ENCODE results near the gene ARF6.
A peak's percentile ranks its signal among the peaks of the same experiment; 100 is the strongest.
"Not testable (repeated sequence)": the region's sequence is repeated elsewhere in the genome, so short reads cannot be mapped to it uniquely, and the experiment has no call there.

The ARF6 gene

DNA sequence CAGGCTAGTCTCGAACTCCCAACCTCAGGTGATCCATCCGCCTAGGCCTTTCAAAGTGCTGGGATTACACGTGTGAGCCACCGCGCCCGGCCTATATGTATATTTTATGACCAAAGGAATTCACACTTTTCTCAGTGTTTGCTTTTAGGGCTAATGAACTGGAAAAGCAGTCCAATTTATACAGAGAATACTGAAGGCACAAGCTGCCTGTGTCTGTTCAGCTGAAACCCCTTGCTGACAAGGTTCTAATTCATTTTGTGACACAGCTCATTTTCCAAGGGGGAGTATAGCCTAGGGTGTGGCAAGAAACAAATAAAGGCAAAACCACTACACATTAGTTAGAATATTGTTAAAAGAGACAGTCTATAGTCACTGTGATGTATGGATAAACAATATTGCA, 22.0 kb upstream of the ARF6 start:
- Mint-ChIP-seq H3K4me3 (no peak overlapping the region), H3K4me1 (peaks cover 6% of the 10 kb centered on the region), H3K27me3 (ENCODE audit: low read depth) (peaks cover 7% of the 10 kb centered on the region), H3K9me3 (no peaks in the 10 kb centered on the region), H3K36me3 (ENCODE audit: low read depth) (no peaks in the 10 kb centered on the region), H3K27ac (peak overlapping the region in 1 of 3 experiments; percentile 48)
- TF ChIP-seq, protein P1, sequence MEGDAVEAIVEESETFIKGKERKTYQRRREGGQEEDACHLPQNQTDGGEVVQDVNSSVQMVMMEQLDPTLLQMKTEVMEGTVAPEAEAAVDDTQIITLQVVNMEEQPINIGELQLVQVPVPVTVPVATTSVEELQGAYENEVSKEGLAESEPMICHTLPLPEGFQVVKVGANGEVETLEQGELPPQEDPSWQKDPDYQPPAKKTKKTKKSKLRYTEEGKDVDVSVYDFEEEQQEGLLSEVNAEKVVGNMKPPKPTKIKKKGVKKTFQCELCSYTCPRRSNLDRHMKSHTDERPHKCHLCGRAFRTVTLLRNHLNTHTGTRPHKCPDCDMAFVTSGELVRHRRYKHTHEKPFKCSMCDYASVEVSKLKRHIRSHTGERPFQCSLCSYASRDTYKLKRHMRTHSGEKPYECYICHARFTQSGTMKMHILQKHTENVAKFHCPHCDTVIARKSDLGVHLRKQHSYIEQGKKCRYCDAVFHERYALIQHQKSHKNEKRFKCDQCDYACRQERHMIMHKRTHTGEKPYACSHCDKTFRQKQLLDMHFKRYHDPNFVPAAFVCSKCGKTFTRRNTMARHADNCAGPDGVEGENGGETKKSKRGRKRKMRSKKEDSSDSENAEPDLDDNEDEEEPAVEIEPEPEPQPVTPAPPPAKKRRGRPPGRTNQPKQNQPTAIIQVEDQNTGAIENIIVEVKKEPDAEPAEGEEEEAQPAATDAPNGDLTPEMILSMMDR (IDR thresholded peaks at IDR 0.05; ENCODE audit: unreplicated experiment in 3 of 3) = no peak

- not testable (repeated sequence) for H3K36me3 Mint-ChIP-seq (ENCODE audit: low read depth)
Observed at GRCh38 chr14:49873548-49873947, 19.3 kb upstream of the ARF6 start.

DNA sequence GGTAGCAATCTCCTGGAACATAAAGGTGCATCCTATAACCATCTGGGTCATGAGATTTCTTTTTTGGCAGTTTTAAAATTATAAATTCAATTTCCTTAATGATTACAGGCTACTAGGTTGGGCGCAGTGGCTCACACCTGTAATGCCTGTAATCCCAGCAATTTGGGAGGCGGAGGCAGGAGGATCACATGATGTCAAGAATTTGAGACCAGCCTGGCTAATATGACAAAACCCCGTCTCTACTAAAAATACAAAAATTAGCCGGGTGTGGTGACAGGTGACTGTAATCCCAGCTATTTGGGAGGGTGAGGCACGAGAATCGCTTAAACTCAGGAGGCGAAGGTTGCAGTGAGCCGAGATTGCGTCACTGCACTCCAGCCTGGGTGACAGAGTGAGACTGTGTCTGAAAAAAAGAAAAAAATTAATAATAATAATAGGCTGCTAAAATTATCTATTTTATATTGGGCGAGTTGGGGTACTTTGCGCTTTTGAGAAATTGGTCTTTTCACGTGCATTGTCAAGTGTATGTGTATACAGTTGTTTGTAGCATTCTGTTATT, 17.2 kb upstream of the ARF6 start:
- Mint-ChIP-seq H3K36me3 (ENCODE audit: low read depth) (no peaks in the 10 kb centered on the region), H3K9me3 (no peaks in the 10 kb centered on the region)

More at GRCh38 chr14:49873548-49873947, 19.3 kb upstream of the ARF6 start:
- not testable (repeated sequence) for H3K4me3 Mint-ChIP-seq; H3K9me3 Mint-ChIP-seq; H3K4me1 Mint-ChIP-seq; H3K27me3 Mint-ChIP-seq (ENCODE audit: low read depth); H3K27ac Mint-ChIP-seq

GRCh38 chr14:49876563-49877127, 16.2 kb upstream of the ARF6 start:
- Mint-ChIP-seq H3K4me3 (no peak overlapping the region), H3K27me3 (ENCODE audit: low read depth) (peaks cover 7% of the 10 kb centered on the region), H3K36me3 (ENCODE audit: low read depth) (no peaks in the 10 kb centered on the region), H3K4me1 (peaks cover 5% of the 10 kb centered on the region), H3K9me3 (no peaks in the 10 kb centered on the region), H3K27ac (no peak overlapping the region)
- TF ChIP-seq, protein P1 (IDR thresholded peaks at IDR 0.05; ENCODE audit: unreplicated experiment in 3 of 3) = no peak

More for the DNA sequence above, 17.2 kb upstream of the ARF6 start:
- Mint-ChIP-seq H3K27ac (no peak overlapping the region), H3K27me3 (ENCODE audit: low read depth) (peaks cover 7% of the 10 kb centered on the region), H3K4me3 (no peak overlapping the region), H3K4me1 (peaks cover 4% of the 10 kb centered on the region)
- TF ChIP-seq, protein P1 (IDR thresholded peaks at IDR 0.05; ENCODE audit: unreplicated experiment in 3 of 3) = no peak

GRCh38 chr14:49879646-49880204, 13.2 kb upstream of the ARF6 start:
- Mint-ChIP-seq H3K4me3 (no peak overlapping the region), H3K27ac (peak overlapping the region in 1 of 3 experiments; percentile 74), H3K27me3 (ENCODE audit: low read depth) (peaks cover 4% of the 10 kb centered on the region), H3K36me3 (ENCODE audit: low read depth) (no peaks in the 10 kb centered on the region), H3K4me1 (peaks cover 5% of the 10 kb centered on the region), H3K9me3 (no peaks in the 10 kb centered on the region)
- TF ChIP-seq, protein P1 (IDR thresholded peaks at IDR 0.05; ENCODE audit: unreplicated experiment in 3 of 3) = peak; percentile 49 to 56 (median 50)

- peaks cover 5% of the 10 kb centered on the region for H3K4me1 Mint-ChIP-seq
- no peak overlapping the region for H3K4me3 Mint-ChIP-seq
- peak overlapping the region in 2 of 3 experiments; percentile 14 to 85 for H3K27ac Mint-ChIP-seq
- no peaks in the 10 kb centered on the region for H3K9me3 Mint-ChIP-seq
- TF ChIP-seq, protein P1 (IDR thresholded peaks at IDR 0.05; ENCODE audit: unreplicated experiment in 3 of 3) = no peak
- H3K27me3 Mint-ChIP-seq (ENCODE audit: low read depth) = peaks cover 4% of the 10 kb centered on the region
- no peaks in the 10 kb centered on the region for H3K36me3 Mint-ChIP-seq (ENCODE audit: low read depth)
Observed at GRCh38 chr14:49880267-49881064, 12.4 kb upstream of the ARF6 start.
